ENCODE results near the gene NECAB3. TPM values are rescaled to one million over a fixed set of nuclear protein-coding genes. Genes with fewer than 3 reads are reported as not detected.

NECAB3 gene
- total and polyA plus RNA-seq, 2 of the 13 experiments (the other 11 are each of a cell fraction or from before 2014, with no cell fraction given): 61.5 to 65.5 TPM

- TF ChIP-seq, protein P1, sequence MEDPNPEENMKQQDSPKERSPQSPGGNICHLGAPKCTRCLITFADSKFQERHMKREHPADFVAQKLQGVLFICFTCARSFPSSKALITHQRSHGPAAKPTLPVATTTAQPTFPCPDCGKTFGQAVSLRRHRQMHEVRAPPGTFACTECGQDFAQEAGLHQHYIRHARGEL (CRISPR knock-in tag; IDR thresholded peaks at IDR 0.05): no peak
- TF ChIP-seq RAD21 (CRISPR knock-in tag; IDR thresholded peaks at IDR 0.05) (peak; percentile 96), SMAD9 (CRISPR knock-in tag; IDR thresholded peaks at IDR 0.05) (0 out of 2 replicates have a peak, but pooled peaks have one; percentile 70), THAP9 (CRISPR knock-in tag; IDR thresholded peaks at IDR 0.05; ENCODE audit: borderline replicate concordance) (peak; percentile 48; the same call in 1 of the 2 replicates), ZSCAN31 (CRISPR knock-in tag; IDR thresholded peaks at IDR 0.05; ENCODE audit: low read depth) (peak; percentile 52; the same call in 1 of the 2 replicates), NONO (IDR thresholded peaks at IDR 0.05) (no peak), NONO (CRISPR knock-in tag; conservative IDR thresholded peaks at IDR 0.05) (no peak; the same call in 1 of the 2 replicates), ZNF180 (CRISPR knock-in tag; IDR thresholded peaks at IDR 0.05; ENCODE audit: borderline replicate concordance, low read depth) (no peak), HHEX (CRISPR knock-in tag; IDR thresholded peaks at IDR 0.05) (peak; percentile 38; the same call in 1 of the 2 replicates), SAFB2 (CRISPR knock-in tag; IDR thresholded peaks at IDR 0.05; ENCODE audit: borderline replicate concordance, low read depth) (no peak; the same call in 1 of the 2 replicates), POLR2AphosphoS5 (IDR thresholded peaks at IDR 0.05; ENCODE audit: low read depth, low read length) (peak; percentile 46), ATM (IDR thresholded peaks at IDR 0.05; ENCODE audit: borderline replicate concordance) (no peak), SNRNP70 (IDR thresholded peaks at IDR 0.05; ENCODE audit: low read depth, low read length) (no peak), ZNF768 (CRISPR knock-in tag; IDR thresholded peaks at IDR 0.05) (peak; percentile 59; the same call in 1 of the 2 replicates), ZNF770 (CRISPR knock-in tag; IDR thresholded peaks at IDR 0.05) (peak; percentile 13; the same call in 1 of the 2 replicates)
- TF ChIP-seq, protein P2, sequence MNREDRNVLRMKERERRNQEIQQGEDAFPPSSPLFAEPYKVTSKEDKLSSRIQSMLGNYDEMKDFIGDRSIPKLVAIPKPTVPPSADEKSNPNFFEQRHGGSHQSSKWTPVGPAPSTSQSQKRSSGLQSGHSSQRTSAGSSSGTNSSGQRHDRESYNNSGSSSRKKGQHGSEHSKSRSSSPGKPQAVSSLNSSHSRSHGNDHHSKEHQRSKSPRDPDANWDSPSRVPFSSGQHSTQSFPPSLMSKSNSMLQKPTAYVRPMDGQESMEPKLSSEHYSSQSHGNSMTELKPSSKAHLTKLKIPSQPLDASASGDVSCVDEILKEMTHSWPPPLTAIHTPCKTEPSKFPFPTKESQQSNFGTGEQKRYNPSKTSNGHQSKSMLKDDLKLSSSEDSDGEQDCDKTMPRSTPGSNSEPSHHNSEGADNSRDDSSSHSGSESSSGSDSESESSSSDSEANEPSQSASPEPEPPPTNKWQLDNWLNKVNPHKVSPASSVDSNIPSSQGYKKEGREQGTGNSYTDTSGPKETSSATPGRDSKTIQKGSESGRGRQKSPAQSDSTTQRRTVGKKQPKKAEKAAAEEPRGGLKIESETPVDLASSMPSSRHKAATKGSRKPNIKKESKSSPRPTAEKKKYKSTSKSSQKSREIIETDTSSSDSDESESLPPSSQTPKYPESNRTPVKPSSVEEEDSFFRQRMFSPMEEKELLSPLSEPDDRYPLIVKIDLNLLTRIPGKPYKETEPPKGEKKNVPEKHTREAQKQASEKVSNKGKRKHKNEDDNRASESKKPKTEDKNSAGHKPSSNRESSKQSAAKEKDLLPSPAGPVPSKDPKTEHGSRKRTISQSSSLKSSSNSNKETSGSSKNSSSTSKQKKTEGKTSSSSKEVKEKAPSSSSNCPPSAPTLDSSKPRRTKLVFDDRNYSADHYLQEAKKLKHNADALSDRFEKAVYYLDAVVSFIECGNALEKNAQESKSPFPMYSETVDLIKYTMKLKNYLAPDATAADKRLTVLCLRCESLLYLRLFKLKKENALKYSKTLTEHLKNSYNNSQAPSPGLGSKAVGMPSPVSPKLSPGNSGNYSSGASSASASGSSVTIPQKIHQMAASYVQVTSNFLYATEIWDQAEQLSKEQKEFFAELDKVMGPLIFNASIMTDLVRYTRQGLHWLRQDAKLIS (CRISPR knock-in tag; IDR thresholded peaks at IDR 0.05): peak; percentile 75; the same call in 1 of the 2 replicates
- TF ChIP-seq, protein P3, sequence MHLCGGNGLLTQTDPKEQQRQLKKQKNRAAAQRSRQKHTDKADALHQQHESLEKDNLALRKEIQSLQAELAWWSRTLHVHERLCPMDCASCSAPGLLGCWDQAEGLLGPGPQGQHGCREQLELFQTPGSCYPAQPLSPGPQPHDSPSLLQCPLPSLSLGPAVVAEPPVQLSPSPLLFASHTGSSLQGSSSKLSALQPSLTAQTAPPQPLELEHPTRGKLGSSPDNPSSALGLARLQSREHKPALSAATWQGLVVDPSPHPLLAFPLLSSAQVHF (CRISPR knock-in tag; IDR thresholded peaks at IDR 0.05): no peak
- TF ChIP-seq, protein P4, sequence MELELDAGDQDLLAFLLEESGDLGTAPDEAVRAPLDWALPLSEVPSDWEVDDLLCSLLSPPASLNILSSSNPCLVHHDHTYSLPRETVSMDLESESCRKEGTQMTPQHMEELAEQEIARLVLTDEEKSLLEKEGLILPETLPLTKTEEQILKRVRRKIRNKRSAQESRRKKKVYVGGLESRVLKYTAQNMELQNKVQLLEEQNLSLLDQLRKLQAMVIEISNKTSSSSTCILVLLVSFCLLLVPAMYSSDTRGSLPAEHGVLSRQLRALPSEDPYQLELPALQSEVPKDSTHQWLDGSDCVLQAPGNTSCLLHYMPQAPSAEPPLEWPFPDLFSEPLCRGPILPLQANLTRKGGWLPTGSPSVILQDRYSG (CRISPR knock-in tag; IDR thresholded peaks at IDR 0.05): 0 out of 2 replicates have a peak, but pooled peaks have one; percentile 7
Observed at GRCh38 chr20:33653218-33653899, 20.9 kb downstream of the NECAB3 start (continued).
